CD4-positive, alpha-beta memory T cell (primary cell): ENCODE results near the gene ANKRD18B. TPM values are rescaled to one million over a fixed set of nuclear protein-coding genes. Genes with fewer than 3 reads are reported as not detected.

ENCODE experiments used
- CTCF ChIA-PET: fragments of 350-600 bp; sonication (Branson Sonifier 250); formaldehyde crosslinking; loops from one replicate; lab custom pipeline; 2021; ENCODE audit warnings: inconsistent platforms; ENCODE audit not compliant: partially characterized antibody; lab: Charles Lee
- POLR2A ChIA-PET: fragments of 350-600 bp; sonication (Branson Sonifier 250); formaldehyde crosslinking; loops from one replicate; lab custom pipeline; 2021; ENCODE audit not compliant: partially characterized antibody; lab: Charles Lee
- DNase-seq, 5 donors: peaks; one replicate each; pipeline versions ENCODE4 v3.0.0 to v3.0.0-alpha.2; 2020 to 2022; ENCODE audit warnings: mixed read lengths in 1 of 5
- H3K27ac ChIP-seq: one replicate; pipeline ENCODE4 v1.7.0; 2013; ENCODE audit warnings: low read depth, low read length
- H3K27me3 ChIP-seq: 2 replicates; pipeline ENCODE4 v1.7.0; 2013; ENCODE audit warnings: mild to moderate bottlenecking, low read length, moderate library complexity; ENCODE audit not compliant: insufficient read depth
- H3K36me3 ChIP-seq: 2 replicates; pipeline ENCODE4 v1.7.0; 2013; ENCODE audit warnings: mild to moderate bottlenecking, low read length, moderate library complexity; ENCODE audit not compliant: insufficient read depth
- H3K4me1 ChIP-seq: 2 replicates; pipeline ENCODE4 v1.7.0; 2013; ENCODE audit warnings: mild to moderate bottlenecking, low read length, moderate library complexity; ENCODE audit not compliant: insufficient read depth
- H3K4me3 ChIP-seq, 2 donors: one replicate each; pipeline ENCODE4 v1.7.0; 2013; ENCODE audit warnings: low read length in 2 of 2, mild to moderate bottlenecking in 1 of 2
- H3K9me3 ChIP-seq, 2 donors: one replicate each; pipeline ENCODE4 v1.7.0; 2013; ENCODE audit warnings: low read length in 2 of 2, control low read depth in 1 of 2; ENCODE audit not compliant: control insufficient read depth in 1 of 2
- H3K27ac Mint-ChIP-seq, 7 donors: one replicate each; pipeline ENCODE4 v1.8.0; 2020 to 2021; ENCODE audit warnings: mixed read lengths in 7 of 7, mild to moderate bottlenecking in 6 of 7, inconsistent platforms in 3 of 7, moderate library complexity in 3 of 7
- H3K27me3 Mint-ChIP-seq, 2 donors: one replicate each; pipeline ENCODE4 v1.8.0; 2020 to 2021; ENCODE audit warnings: mixed read lengths in 2 of 2
- H3K36me3 Mint-ChIP-seq, 2 donors: one replicate each; pipeline ENCODE4 v1.8.0; 2020 to 2021; ENCODE audit warnings: mixed read lengths in 2 of 2, inconsistent platforms in 1 of 2, mild to moderate bottlenecking in 1 of 2
- H3K4me1 Mint-ChIP-seq, 4 donors: one replicate each; pipeline ENCODE4 v1.8.0; 2020 to 2021; ENCODE audit warnings: mixed read lengths in 4 of 4, mild to moderate bottlenecking in 1 of 4
- H3K4me3 Mint-ChIP-seq, 8 donors: one replicate each; pipeline ENCODE4 v1.8.0; 2020 to 2021; ENCODE audit warnings: mixed read lengths in 8 of 8, mild to moderate bottlenecking in 7 of 8, moderate library complexity in 6 of 8, inconsistent platforms in 3 of 8
- H3K9me3 Mint-ChIP-seq, 8 donors: one replicate each; pipeline ENCODE4 v1.8.0; 2020 to 2021; ENCODE audit warnings: mixed read lengths in 8 of 8, mild to moderate bottlenecking in 5 of 8, inconsistent platforms in 3 of 8, moderate library complexity in 1 of 8
- intact Hi-C: fragments of 100-400 bp; cut with micrococcal nuclease; formaldehyde crosslinking; loops from one replicate; pipeline ENCODE4 v1.15.1; 2023
- polyA plus RNA-seq, 2 donors: library from polyadenylated mRNA; unstranded; fragments of 300-500 nt; fragmentation: Illumina TruSeq; gene quantifications; one replicate each; pipeline ENCODE4 v1.2.3, GENCODE V29; 2021
- total RNA-seq, 2 experiments: library from RNA; stranded (reverse); gene quantifications; one replicate each; pipeline ENCODE4 v1.2.3, GENCODE V29; 2021

ANKRD18B gene
- total and polyA plus RNA-seq, 4 experiments from 2014 or later = 1.2 to 1.9 TPM; not detected in 2

DNA sequence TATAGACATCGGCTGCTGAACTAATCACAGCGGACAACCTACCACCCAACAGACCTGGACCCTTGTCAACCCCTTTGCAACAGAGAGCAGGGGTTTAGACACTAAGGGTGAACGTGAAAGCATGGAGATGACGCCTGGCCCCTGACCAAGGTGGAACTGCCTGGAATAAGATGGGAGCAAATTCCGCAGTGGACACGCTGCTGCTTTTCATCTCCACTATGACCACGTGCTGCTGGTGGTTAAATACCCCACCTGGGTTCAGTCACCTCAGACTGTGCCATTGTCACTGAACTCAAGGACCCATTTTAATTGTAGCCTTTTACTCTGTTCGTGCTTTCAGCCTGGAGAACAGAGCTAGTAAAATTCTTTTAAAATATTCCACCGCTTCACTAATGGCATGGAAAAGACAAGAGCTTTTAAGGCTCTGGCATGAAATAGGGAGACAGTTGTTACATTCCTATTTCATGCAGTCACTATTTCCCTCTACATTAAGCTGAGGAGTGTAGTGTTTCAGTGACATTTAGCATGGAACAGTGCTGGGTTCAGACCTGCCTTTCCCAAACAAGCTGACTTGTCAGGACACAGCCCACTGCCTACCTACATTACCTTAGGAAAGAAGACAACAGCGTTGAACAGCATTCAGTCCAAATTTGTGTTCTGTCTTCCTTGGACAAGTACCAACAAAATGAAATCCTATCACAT, 96.8 kb downstream of the ANKRD18B start:
- peaks cover 20 to 34% of the 10 kb centered on the region in 2 donors for H3K27me3 Mint-ChIP-seq
- Histone ChIP-seq H3K27ac (no peak overlapping the region), H3K9me3 (no peaks in the 10 kb centered on the region), H3K27me3 (no peaks in the 10 kb centered on the region), H3K4me1 (no peaks in the 10 kb centered on the region), H3K36me3 (no peaks in the 10 kb centered on the region), H3K4me3 (no peak overlapping the region)
- H3K4me1 Mint-ChIP-seq = peaks cover 5 to 11% (median 6%) of the 10 kb centered on the region in 4 donors
- no peak for DNase-seq
- H3K9me3 Mint-ChIP-seq = no peaks in the 10 kb centered on the region
- no peak overlapping the region for H3K4me3 Mint-ChIP-seq
- CTCF ChIA-PET = interaction anchor here (0.6 to 11.6 kb wide), 5 partner anchors 9 to 248 kb away, joined by 3 to 224 read pairs (median 6); no protein-coding TSS in a partner anchor
- no peak overlapping the region for H3K27ac Mint-ChIP-seq
- intact Hi-C loops = no loop called here
- no peaks in the 10 kb centered on the region for H3K36me3 Mint-ChIP-seq
- POLR2A ChIA-PET = no interaction called here

Other genes with a start within 250 kb of the ANKRD18B start
- 10 to 100 TPM; 63.7 to 64.7 TPM for gene NFX1, start 233.7 kb upstream of the ANKRD18B start, total RNA-seq
- 10 to 100 TPM; 21.2 to 45.0 TPM for gene NFX1, start 233.7 kb upstream of the ANKRD18B start, polyA plus RNA-seq
- under 1 TPM in 1 of 2 experiments, not detected in 1; 0.81 TPM for gene AQP7, start 121.7 kb upstream of the ANKRD18B start, total RNA-seq
- gene AQP7, start 121.7 kb upstream of the ANKRD18B start, polyA plus RNA-seq = under 1 TPM in 1 of 2 donors, not detected in 1; 0.30 TPM
- 100 to 1,000 TPM; 172 TPM for gene AQP3, start 76.7 kb upstream of the ANKRD18B start, total RNA-seq
- gene AQP3, start 76.7 kb upstream of the ANKRD18B start, polyA plus RNA-seq = 100 to 1,000 TPM; 484 to 562 TPM
- 10 to 100 TPM; 39.1 to 41.1 TPM for gene NOL6, start 50.3 kb upstream of the ANKRD18B start, total RNA-seq
- gene NOL6, start 50.3 kb upstream of the ANKRD18B start, polyA plus RNA-seq = 10 to 100 TPM; 11.7 to 28.1 TPM